ENCODE results near the gene HSPB1. TPM values are rescaled to one million over a fixed set of nuclear protein-coding genes. Genes with fewer than 3 reads are reported as not detected.
A peak's percentile ranks its signal among the peaks of the same experiment; 100 is the strongest.

HSPB1 gene
- total and polyA plus RNA-seq, 2 experiments from 2014 or later: 96.5 to 1,542 TPM

DNA sequence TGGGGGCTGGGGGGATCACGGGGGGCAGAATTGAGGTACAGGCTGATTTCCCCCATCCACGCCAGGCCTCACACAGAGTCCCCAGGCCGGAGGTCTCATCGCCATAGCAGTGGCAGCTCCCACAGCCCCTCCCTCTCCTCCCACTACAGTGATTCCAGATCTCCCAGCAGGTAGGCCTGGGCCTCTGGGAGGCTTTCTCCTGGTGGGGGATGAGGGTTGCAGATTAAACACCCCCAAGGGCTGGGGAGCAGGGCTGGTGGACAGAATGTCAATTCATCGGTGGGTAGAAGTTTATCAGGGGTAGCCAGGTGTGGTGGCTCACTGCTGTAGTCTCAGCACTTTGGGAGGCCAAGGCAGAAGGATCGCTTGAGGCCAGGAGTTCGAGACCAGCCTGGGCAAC lies 37.2 kb upstream of the HSPB1 start:
- Histone ChIP-seq H2AFZ (no peak overlapping the region), H3K36me3 (ENCODE audit: low read depth) (no peaks in the 10 kb centered on the region), H3K27ac (no peak overlapping the region), H3K4me2 (ENCODE audit: unreplicated experiment) (no peak overlapping the region), H3K79me2 (ENCODE audit: insufficient read depth) (no peaks in the 10 kb centered on the region), H3K9me3 (ENCODE audit: low read depth) (no peaks in the 10 kb centered on the region), H3F3A (ENCODE audit: insufficient read depth) (no peaks in the 10 kb centered on the region), H3K9ac (no peak overlapping the region), H4K20me1 (ENCODE audit: insufficient read depth) (no peaks in the 10 kb centered on the region), H3K9me2 (ENCODE audit: insufficient read depth) (no peaks in the 10 kb centered on the region), H3K4me1 (ENCODE audit: insufficient read depth) (no peaks in the 10 kb centered on the region), H3K27me3 (replicated peaks; ENCODE audit: insufficient read depth) (peaks cover 32% of the 10 kb centered on the region), H3K4me3 (no peak overlapping the region)
- 70 to 82% methylated on average over 5 to 7 of the region's 7 CpGs for WGBS, 2 experiments (ENCODE audit: low coverage in 1 of 2, low lambda C conversion rate in 2 of 2, missing lambda C conversion rate in 2 of 2)
- in situ Hi-C loops (cut with MboI): no loop called here
- no peak for DNase-seq
- no peak for TF ChIP-seq EZH2phosphoT487 (IDR thresholded peaks at IDR 0.05; ENCODE audit: insufficient read depth, low read depth)
- no peak for TF ChIP-seq EZH2 (IDR thresholded peaks at IDR 0.05; ENCODE audit: insufficient read depth, poor library complexity, severe bottlenecking)

DNA sequence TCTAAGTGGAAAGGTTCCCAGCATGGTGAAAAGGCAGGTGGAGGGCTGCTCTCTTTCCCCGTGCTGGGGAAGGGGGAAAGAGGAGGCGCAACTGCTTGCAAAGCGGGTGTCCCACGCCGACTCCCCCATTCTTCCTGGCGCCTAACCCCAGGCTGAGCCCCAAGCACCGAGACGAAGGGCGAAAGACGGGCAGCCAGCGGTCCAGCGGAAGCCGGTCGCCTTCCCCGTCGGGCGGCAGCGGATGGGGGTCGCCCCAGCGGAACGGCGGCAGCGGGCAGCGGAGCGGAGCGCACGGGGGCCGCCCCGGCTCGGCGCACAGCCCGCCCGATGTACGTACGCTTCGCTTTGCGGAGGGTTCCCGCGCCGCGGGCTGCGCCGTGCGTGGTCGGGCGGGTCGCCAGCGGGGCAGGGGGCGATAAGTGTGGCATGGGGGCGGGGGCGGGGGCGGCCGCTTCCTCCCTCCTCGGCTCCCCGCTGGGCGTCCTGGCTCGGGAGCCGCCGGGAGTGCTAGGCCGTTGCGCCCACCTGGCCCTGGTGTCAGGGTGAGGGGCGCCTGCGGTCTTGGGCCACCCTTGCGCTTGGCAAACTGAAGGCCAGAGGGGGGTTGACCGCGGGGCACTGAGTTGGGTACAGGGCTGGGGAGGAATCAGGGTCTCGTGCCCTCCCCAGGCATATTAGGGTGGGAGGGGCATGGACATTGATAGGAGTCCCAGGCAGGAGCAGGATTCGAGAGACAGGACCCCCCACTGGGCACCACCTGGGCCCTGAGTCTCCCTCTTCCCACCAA lies 35.2 kb upstream of the HSPB1 start:
- in situ Hi-C loops (cut with MboI): no loop called here
- Histone ChIP-seq H3K4me3 (peak overlapping the region; percentile 22; the same call in 1 of the 2 replicates), H3F3A (ENCODE audit: insufficient read depth) (no peaks in the 10 kb centered on the region), H3K9me3 (ENCODE audit: low read depth) (no peaks in the 10 kb centered on the region), H3K36me3 (ENCODE audit: low read depth) (no peaks in the 10 kb centered on the region), H3K9ac (no peak overlapping the region), H3K79me2 (ENCODE audit: insufficient read depth) (no peaks in the 10 kb centered on the region), H3K27ac (no peak overlapping the region), H3K27me3 (replicated peaks; ENCODE audit: insufficient read depth) (peaks cover 38% of the 10 kb centered on the region), H4K20me1 (ENCODE audit: insufficient read depth) (no peaks in the 10 kb centered on the region), H3K4me2 (ENCODE audit: unreplicated experiment) (peak overlapping the region; percentile 45), H2AFZ (0 out of 2 replicates have a peak overlapping the region, but pooled peaks have one; percentile 52), H3K4me1 (ENCODE audit: insufficient read depth) (no peaks in the 10 kb centered on the region), H3K9me2 (ENCODE audit: insufficient read depth) (no peaks in the 10 kb centered on the region)
- TF ChIP-seq EZH2 (IDR thresholded peaks at IDR 0.05; ENCODE audit: insufficient read depth, poor library complexity, severe bottlenecking) (peak; percentile 83), EZH2phosphoT487 (IDR thresholded peaks at IDR 0.05; ENCODE audit: insufficient read depth, low read depth) (no peak)
- DNase-seq: no peak
- WGBS, 2 experiments (ENCODE audit: low coverage in 1 of 2, low lambda C conversion rate in 2 of 2, missing lambda C conversion rate in 2 of 2): 3% methylated on average over 38 to 46 of the region's 68 CpGs

DNA sequence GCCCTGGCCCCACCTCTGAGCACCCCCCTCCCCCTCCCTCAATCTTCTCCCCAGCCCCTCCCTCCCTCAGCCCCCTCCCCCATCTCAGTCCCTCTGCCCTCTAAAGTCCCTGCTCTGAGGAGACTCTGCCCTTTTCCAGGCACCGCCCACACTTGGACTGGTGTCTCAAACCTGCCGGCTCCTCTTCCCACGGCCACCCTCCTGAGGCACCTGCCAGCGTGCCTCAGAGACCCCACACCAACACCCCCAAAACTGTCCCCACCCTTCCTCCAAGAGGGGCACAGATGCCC lies 34.6 kb upstream of the HSPB1 start:
- no peak for DNase-seq
- H3K4me1 ChIP-seq (ENCODE audit: insufficient read depth): no peaks in the 10 kb centered on the region
- 1 to 4% methylated on average over 3 to 4 of the region's 4 CpGs for WGBS, 2 experiments (ENCODE audit: low coverage in 1 of 2, low lambda C conversion rate in 2 of 2, missing lambda C conversion rate in 2 of 2)
- no peak overlapping the region for H2AFZ ChIP-seq
- no peaks in the 10 kb centered on the region for H3K9me3 ChIP-seq (ENCODE audit: low read depth)
- no peak overlapping the region for H3K9ac ChIP-seq
- no peak overlapping the region for H3K4me2 ChIP-seq (ENCODE audit: unreplicated experiment)
- H3K27ac ChIP-seq: no peak overlapping the region
- H3K9me2 ChIP-seq (ENCODE audit: insufficient read depth): no peaks in the 10 kb centered on the region
- H3K36me3 ChIP-seq (ENCODE audit: low read depth): no peaks in the 10 kb centered on the region
- H3K4me3 ChIP-seq: no peak overlapping the region
- no peaks in the 10 kb centered on the region for H4K20me1 ChIP-seq (ENCODE audit: insufficient read depth)
- no peak for TF ChIP-seq EZH2phosphoT487 (IDR thresholded peaks at IDR 0.05; ENCODE audit: insufficient read depth, low read depth)
- TF ChIP-seq EZH2 (IDR thresholded peaks at IDR 0.05; ENCODE audit: insufficient read depth, poor library complexity, severe bottlenecking): no peak
- H3K27me3 ChIP-seq (replicated peaks; ENCODE audit: insufficient read depth): peaks cover 41% of the 10 kb centered on the region
- no peaks in the 10 kb centered on the region for H3K79me2 ChIP-seq (ENCODE audit: insufficient read depth)
- in situ Hi-C loops (cut with MboI): no loop called here
- H3F3A ChIP-seq (ENCODE audit: insufficient read depth): no peaks in the 10 kb centered on the region

DNA sequence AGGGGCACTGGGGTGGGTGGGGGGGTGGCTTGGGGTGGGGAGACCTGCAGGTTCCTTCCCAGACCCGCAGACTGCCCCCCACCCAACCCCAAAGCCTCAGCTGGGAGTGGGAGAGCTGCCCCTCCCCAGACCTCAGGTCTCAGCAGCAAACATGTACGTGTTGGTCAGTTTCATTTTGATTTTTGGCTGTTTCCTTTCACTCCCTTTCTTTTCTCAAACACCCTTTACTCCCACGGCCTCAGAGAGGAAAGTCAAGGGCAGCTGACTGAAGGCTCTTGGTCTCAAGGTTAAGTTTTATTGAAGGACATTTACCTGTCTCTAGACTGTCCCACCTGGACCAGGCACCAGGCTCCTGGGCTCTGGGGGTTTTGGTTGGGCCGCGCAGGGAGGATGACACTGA lies 34.1 kb upstream of the HSPB1 start:
- Histone ChIP-seq H3K9ac (no peak overlapping the region), H4K20me1 (ENCODE audit: insufficient read depth) (no peaks in the 10 kb centered on the region), H3K4me3 (no peak overlapping the region), H3K4me2 (ENCODE audit: unreplicated experiment) (no peak overlapping the region), H3K79me2 (ENCODE audit: insufficient read depth) (no peaks in the 10 kb centered on the region), H3K27me3 (replicated peaks; ENCODE audit: insufficient read depth) (peaks cover 46% of the 10 kb centered on the region), H3K27ac (no peak overlapping the region), H3K9me2 (ENCODE audit: insufficient read depth) (no peaks in the 10 kb centered on the region), H2AFZ (no peak overlapping the region), H3F3A (ENCODE audit: insufficient read depth) (no peaks in the 10 kb centered on the region), H3K36me3 (ENCODE audit: low read depth) (no peaks in the 10 kb centered on the region), H3K9me3 (ENCODE audit: low read depth) (no peaks in the 10 kb centered on the region), H3K4me1 (ENCODE audit: insufficient read depth) (no peaks in the 10 kb centered on the region)
- 70 to 75% methylated on average over 4 to 5 of the region's 5 CpGs for WGBS, 2 experiments (ENCODE audit: low coverage in 1 of 2, low lambda C conversion rate in 2 of 2, missing lambda C conversion rate in 2 of 2)
- no peak for DNase-seq
- no peak for TF ChIP-seq EZH2 (IDR thresholded peaks at IDR 0.05; ENCODE audit: insufficient read depth, poor library complexity, severe bottlenecking)
- TF ChIP-seq EZH2phosphoT487 (IDR thresholded peaks at IDR 0.05; ENCODE audit: insufficient read depth, low read depth): no peak
- in situ Hi-C loops (cut with MboI): no loop called here
